NOMO-1 (cell line): ENCODE results near the gene EXO1.
"Not testable (repeated sequence)": the region's sequence is repeated elsewhere in the genome, so short reads cannot be mapped to it uniquely, and the experiment has no call there.

Experiments used
- DNase-seq, 2 experiments: peaks; one replicate each; lab custom pipeline; 2025; ENCODE audit not compliant: unreplicated experiment in 2 of 2; lab: John Stamatoyannopoulos, UW

The EXO1 gene

GRCh38 chr1:241834733-241835377, 13.1 kb upstream of the EXO1 start:
- DNase-seq, result peak in 1 of 2 experiments; percentile 35

GRCh38 chr1:241836941-241837340, 11.1 kb upstream of the EXO1 start:
- DNase-seq, result no peak

GRCh38 chr1:241837416-241837815, 10.6 kb upstream of the EXO1 start:
- no peak for DNase-seq

GRCh38 chr1:241837901-241838300, 10.1 kb upstream of the EXO1 start:
- DNase-seq, result no peak

GRCh38 chr1:241838897-241839296, 9.1 kb upstream of the EXO1 start:
- peak in 1 of 2 experiments; percentile 20 for DNase-seq

GRCh38 chr1:241839369-241839979, 8.5 kb upstream of the EXO1 start:
- DNase-seq, result no peak

GRCh38 chr1:241840164-241840563, 7.8 kb upstream of the EXO1 start:
- no peak for DNase-seq

- no peak for DNase-seq
Observed at GRCh38 chr1:241841691-241842090, 6.3 kb upstream of the EXO1 start.

GRCh38 chr1:241842565-241842964, 5.4 kb upstream of the EXO1 start:
- DNase-seq, result no peak

GRCh38 chr1:241844593-241844992, 3.4 kb upstream of the EXO1 start:
- no peak for DNase-seq

GRCh38 chr1:241846375-241846774, 1.6 kb upstream of the EXO1 start:
- DNase-seq, result no peak

GRCh38 chr1:241846862-241847539, 1.0 kb upstream of the EXO1 start:
- DNase-seq, result no peak

- no peak for DNase-seq
Observed at GRCh38 chr1:241847540-241847795, 536 bp upstream of the EXO1 start.

- DNase-seq, result no peak
Observed at GRCh38 chr1:241848686-241849344, 811 bp downstream of the EXO1 start.

GRCh38 chr1:241849345-241849695, 1.3 kb downstream of the EXO1 start:
- DNase-seq, result no peak

- not testable (repeated sequence) for DNase-seq
Observed at GRCh38 chr1:241855545-241856140, 7.6 kb downstream of the EXO1 start.

GRCh38 chr1:241857131-241857530, 9.1 kb downstream of the EXO1 start:
- DNase-seq, result peak; percentile 33 to 69

GRCh38 chr1:241860922-241861321, 12.9 kb downstream of the EXO1 start:
- DNase-seq, result no peak

- DNase-seq, result no peak
Observed at GRCh38 chr1:241869022-241869421, 21.0 kb downstream of the EXO1 start.

- DNase-seq, result no peak
Observed at GRCh38 chr1:241870336-241870735, 22.3 kb downstream of the EXO1 start.

GRCh38 chr1:241870746-241871430, 22.9 kb downstream of the EXO1 start:
- DNase-seq, result no peak
